Neural progenitor cell (in vitro differentiated cells): ENCODE results near the gene CIROP. TPM values are rescaled to one million over a fixed set of nuclear protein-coding genes. Genes with fewer than 3 reads are reported as not detected.

Experiments
- DNase-seq: peaks from one replicate; pipeline ENCODE4 v3.0.0-alpha.2; 2016; ENCODE audit warnings: low spot score
- H2AFZ ChIP-seq: fragments of 200-600 bp; sonication (generic); replicated peaks from 2 replicates; pipeline ENCODE4 v1.6.1; 2016; ENCODE audit warnings: antibody characterized with exemption
- H3F3A ChIP-seq: fragments of 200-600 bp; sonication (generic); 2 replicates; pipeline ENCODE4 v1.6.1; 2016; ENCODE audit warnings: antibody characterized with exemption, low read depth
- H3K27ac ChIP-seq: fragments of 200-600 bp; sonication (generic); 2 replicates; pipeline ENCODE4 v1.5.1; 2016; ENCODE audit warnings: mild to moderate bottlenecking
- H3K27me3 ChIP-seq: fragments of 200-600 bp; sonication (generic); 2 replicates; pipeline ENCODE4 v1.6.1; 2016; ENCODE audit warnings: mild to moderate bottlenecking, moderate library complexity
- H3K36me3 ChIP-seq: fragments of 200-600 bp; sonication (generic); 2 replicates; pipeline ENCODE4 v1.5.1; 2016
- H3K4me1 ChIP-seq: fragments of 200-600 bp; sonication (generic); 2 replicates; pipeline ENCODE4 v1.6.1; 2016; ENCODE audit warnings: mixed run types
- H3K4me2 ChIP-seq: fragments of 200-600 bp; sonication (generic); 2 replicates; pipeline ENCODE4 v1.6.1; 2016
- H3K4me3 ChIP-seq: fragments of 200-600 bp; sonication (generic); 2 replicates; pipeline ENCODE4 v1.5.1; 2016
- H3K79me2 ChIP-seq: fragments of 200-600 bp; sonication (generic); 2 replicates; pipeline ENCODE4 v1.6.1; 2016; ENCODE audit warnings: low read depth
- H3K9ac ChIP-seq: fragments of 200-600 bp; sonication (generic); 2 replicates; pipeline ENCODE4 v1.6.1; 2016
- H3K9me3 ChIP-seq: fragments of 200-600 bp; sonication (generic); 2 replicates; pipeline ENCODE4 v1.5.1; 2016; ENCODE audit warnings: low read depth
- H4K20me1 ChIP-seq: fragments of 200-600 bp; sonication (generic); 2 replicates; pipeline ENCODE4 v1.6.1; 2016; ENCODE audit warnings: low read depth
- H3K27ac Mint-ChIP-seq: 3 replicates; pipeline ENCODE4 v1.8.0; 2021; ENCODE audit warnings: mixed read lengths
- H3K27me3 Mint-ChIP-seq: 2 replicates; pipeline ENCODE4 v1.8.0; 2022; ENCODE audit warnings: low read depth, mild to moderate bottlenecking, inconsistent platforms, moderate library complexity, mixed read lengths; ENCODE audit not compliant: insufficient read depth
- H3K36me3 Mint-ChIP-seq: 3 replicates; pipeline ENCODE4 v1.8.0; 2021; ENCODE audit warnings: mixed read lengths
- H3K4me1 Mint-ChIP-seq: 3 replicates; pipeline ENCODE4 v1.8.0; 2021; ENCODE audit warnings: mixed read lengths
- H3K4me3 Mint-ChIP-seq: 3 replicates; pipeline ENCODE4 v1.8.0; 2021; ENCODE audit warnings: mild to moderate bottlenecking, moderate library complexity, mixed read lengths
- H3K9me3 Mint-ChIP-seq: 3 replicates; pipeline ENCODE4 v1.8.0; 2020; ENCODE audit warnings: mixed read lengths
- EZH2 ChIP-seq: fragments of 200-600 bp; sonication (generic); IDR thresholded peaks from 2 replicates; pipeline ENCODE4 v1.6.1; 2017; ENCODE audit warnings: antibody characterized with exemption, mild to moderate bottlenecking, moderate library complexity
- EZH2phosphoT487 ChIP-seq: fragments of 200-600 bp; sonication (generic); IDR thresholded peaks from 2 replicates; pipeline ENCODE4 v1.6.1; 2017; ENCODE audit warnings: antibody characterized with exemption
- total RNA-seq: library from RNA; depleted of rRNA; stranded (reverse); fragments of >200 nt; gene quantifications from 2 replicates; pipeline ENCODE4 v1.2.3, GENCODE V29; 2015; ENCODE audit warnings: low replicate concordance
- TF ChIP-seq, protein P1 (sequence below): fragments of 200-600 bp; sonication (generic); IDR thresholded peaks from 2 replicates; pipeline ENCODE4 v1.5.1; 2017; ENCODE audit warnings: antibody characterized with exemption, mild to moderate bottlenecking

CIROP gene
- total RNA-seq, 1 donor from 2014 or later, result 0.06 TPM

DNA sequence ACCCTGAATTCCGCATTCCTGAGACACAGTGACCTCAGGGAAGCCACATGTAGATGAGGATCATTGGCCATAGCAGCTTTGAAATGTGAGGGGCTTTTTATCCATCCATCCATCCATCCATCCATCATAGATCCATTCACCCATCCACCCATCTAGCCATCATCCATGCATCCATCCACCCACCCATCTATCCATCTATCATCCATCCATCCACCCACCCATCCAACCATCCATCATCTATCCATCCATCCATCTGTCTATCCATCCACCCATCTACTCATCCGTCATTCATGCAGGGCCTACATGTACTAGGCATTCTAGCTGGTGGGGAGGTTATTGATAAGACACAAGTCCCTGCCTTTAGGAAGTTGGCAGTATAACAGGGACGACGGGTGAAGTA is 42.2 kb upstream of the CIROP start:
- H3F3A ChIP-seq, result peaks cover 4% of the 10 kb centered on the region
- no peak for DNase-seq
- H4K20me1 ChIP-seq, result peaks cover 6% of the 10 kb centered on the region
- no peak overlapping the region for H3K9ac ChIP-seq
- H3K4me1 Mint-ChIP-seq, result peaks cover 11% of the 10 kb centered on the region
- peaks cover 34% of the 10 kb centered on the region for H3K36me3 Mint-ChIP-seq
- TF ChIP-seq, protein P1, sequence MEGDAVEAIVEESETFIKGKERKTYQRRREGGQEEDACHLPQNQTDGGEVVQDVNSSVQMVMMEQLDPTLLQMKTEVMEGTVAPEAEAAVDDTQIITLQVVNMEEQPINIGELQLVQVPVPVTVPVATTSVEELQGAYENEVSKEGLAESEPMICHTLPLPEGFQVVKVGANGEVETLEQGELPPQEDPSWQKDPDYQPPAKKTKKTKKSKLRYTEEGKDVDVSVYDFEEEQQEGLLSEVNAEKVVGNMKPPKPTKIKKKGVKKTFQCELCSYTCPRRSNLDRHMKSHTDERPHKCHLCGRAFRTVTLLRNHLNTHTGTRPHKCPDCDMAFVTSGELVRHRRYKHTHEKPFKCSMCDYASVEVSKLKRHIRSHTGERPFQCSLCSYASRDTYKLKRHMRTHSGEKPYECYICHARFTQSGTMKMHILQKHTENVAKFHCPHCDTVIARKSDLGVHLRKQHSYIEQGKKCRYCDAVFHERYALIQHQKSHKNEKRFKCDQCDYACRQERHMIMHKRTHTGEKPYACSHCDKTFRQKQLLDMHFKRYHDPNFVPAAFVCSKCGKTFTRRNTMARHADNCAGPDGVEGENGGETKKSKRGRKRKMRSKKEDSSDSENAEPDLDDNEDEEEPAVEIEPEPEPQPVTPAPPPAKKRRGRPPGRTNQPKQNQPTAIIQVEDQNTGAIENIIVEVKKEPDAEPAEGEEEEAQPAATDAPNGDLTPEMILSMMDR, result no peak
- no peak for TF ChIP-seq EZH2
- TF ChIP-seq EZH2phosphoT487, result no peak
- H3K4me3 ChIP-seq, result no peak overlapping the region
- H3K4me2 ChIP-seq, result no peak overlapping the region
- no peak overlapping the region for H3K27ac ChIP-seq
- H3K27me3 Mint-ChIP-seq, result no peaks in the 10 kb centered on the region
- H3K27me3 ChIP-seq, result no peaks in the 10 kb centered on the region
- no peaks in the 10 kb centered on the region for H3K79me2 ChIP-seq
- no peak overlapping the region for H3K4me3 Mint-ChIP-seq
- H2AFZ ChIP-seq, result no peak overlapping the region
- H3K4me1 ChIP-seq, result peaks cover 10% of the 10 kb centered on the region
- H3K9me3 Mint-ChIP-seq, result peaks cover 4% of the 10 kb centered on the region
- no peaks in the 10 kb centered on the region for H3K9me3 ChIP-seq
- H3K27ac Mint-ChIP-seq, result no peak overlapping the region
- no peaks in the 10 kb centered on the region for H3K36me3 ChIP-seq

DNA sequence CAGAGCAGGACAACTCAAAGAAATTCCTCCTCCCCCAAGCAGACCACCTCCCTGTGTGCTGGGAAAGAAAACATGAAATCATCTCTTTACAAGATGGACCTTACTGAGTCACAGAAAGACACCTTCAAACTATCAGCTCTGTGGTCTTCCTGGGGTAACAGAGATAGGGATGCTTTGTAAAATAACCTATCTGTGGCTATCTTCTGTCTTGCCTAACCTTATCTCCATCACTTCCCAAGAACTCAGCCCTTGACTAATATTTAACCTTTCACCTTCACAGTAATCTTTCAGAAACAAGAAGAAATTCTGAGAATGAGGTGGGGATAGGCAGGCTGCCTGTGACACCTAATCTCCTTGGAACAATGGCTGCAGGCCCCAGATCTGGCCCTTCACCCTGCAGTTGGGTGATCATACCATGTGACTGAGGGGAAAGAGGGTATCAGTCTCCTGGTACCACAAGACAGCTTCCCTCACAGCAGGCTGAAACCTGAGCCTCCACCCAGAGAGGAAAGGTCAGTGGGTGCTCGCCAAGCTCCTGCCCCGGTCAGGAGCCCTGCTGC is 41.6 kb upstream of the CIROP start:
- Histone ChIP-seq H3K4me2 (peak overlapping the region; percentile 17), H4K20me1 (peaks cover 6% of the 10 kb centered on the region), H3K4me3 (no peak overlapping the region), H3F3A (peaks cover 4% of the 10 kb centered on the region), H3K27me3 (no peaks in the 10 kb centered on the region), H3K36me3 (no peaks in the 10 kb centered on the region), H3K79me2 (no peaks in the 10 kb centered on the region), H3K9ac (no peak overlapping the region), H2AFZ (no peak overlapping the region), H3K4me1 (peaks cover 10% of the 10 kb centered on the region), H3K9me3 (no peaks in the 10 kb centered on the region), H3K27ac (no peak overlapping the region)
- H3K27me3 Mint-ChIP-seq, result no peaks in the 10 kb centered on the region
- DNase-seq, result no peak
- H3K36me3 Mint-ChIP-seq, result peaks cover 37% of the 10 kb centered on the region
- peaks cover 4% of the 10 kb centered on the region for H3K9me3 Mint-ChIP-seq
- peaks cover 15% of the 10 kb centered on the region for H3K4me1 Mint-ChIP-seq
- H3K4me3 Mint-ChIP-seq, result no peak overlapping the region
- no peak overlapping the region for H3K27ac Mint-ChIP-seq
- TF ChIP-seq EZH2 (no peak), EZH2phosphoT487 (no peak)
- TF ChIP-seq, protein P1, result no peak

DNA sequence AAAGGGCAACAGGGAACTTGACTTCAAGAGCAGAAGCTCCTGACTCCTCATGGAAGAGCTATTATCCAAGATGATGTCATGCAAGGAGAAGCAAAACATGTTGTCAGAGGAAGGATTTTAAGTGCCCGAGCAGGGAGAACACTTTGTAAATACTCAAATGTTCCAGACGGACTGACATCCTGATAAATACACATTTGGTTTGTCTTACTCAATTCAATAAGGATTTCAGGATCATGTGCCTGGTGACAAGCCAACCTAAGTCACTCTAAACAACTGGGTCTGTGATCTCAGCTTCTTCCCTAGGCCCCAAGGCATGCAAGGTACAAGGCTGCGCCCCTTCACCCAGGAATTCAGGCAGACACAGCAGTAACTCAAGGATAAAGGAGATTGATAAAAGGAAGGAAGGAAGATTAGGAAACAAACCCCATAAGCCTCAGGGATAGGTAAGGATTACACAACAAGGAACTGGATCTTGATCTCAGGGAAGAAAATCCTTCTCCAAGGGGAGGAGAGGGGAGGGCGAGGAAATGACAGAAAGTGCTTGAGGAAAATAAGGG is 41.1 kb upstream of the CIROP start:
- H3K36me3 ChIP-seq, result no peaks in the 10 kb centered on the region
- H3K4me3 ChIP-seq, result no peak overlapping the region
- Mint-ChIP-seq H3K4me3 (no peak overlapping the region), H3K27ac (peak overlapping the region; percentile 55), H3K4me1 (peaks cover 15% of the 10 kb centered on the region), H3K27me3 (no peaks in the 10 kb centered on the region), H3K9me3 (peaks cover 4% of the 10 kb centered on the region), H3K36me3 (peaks cover 37% of the 10 kb centered on the region)
- no peak overlapping the region for H2AFZ ChIP-seq
- H3F3A ChIP-seq, result peaks cover 4% of the 10 kb centered on the region
- H3K27me3 ChIP-seq, result no peaks in the 10 kb centered on the region
- TF ChIP-seq EZH2, result no peak
- TF ChIP-seq, protein P1, result no peak
- no peak for TF ChIP-seq EZH2phosphoT487
- no peak for DNase-seq
- H3K9ac ChIP-seq, result no peak overlapping the region
- H3K79me2 ChIP-seq, result no peaks in the 10 kb centered on the region
- peaks cover 10% of the 10 kb centered on the region for H3K4me1 ChIP-seq
- H4K20me1 ChIP-seq, result peaks cover 7% of the 10 kb centered on the region
- no peak overlapping the region for H3K27ac ChIP-seq
- peak overlapping the region; percentile 17 for H3K4me2 ChIP-seq
- no peaks in the 10 kb centered on the region for H3K9me3 ChIP-seq
